HG02852 (cell line): ENCODE data around the gene PHLDB1.

Source experiments
- ATAC-seq: cut with Tn5 transposase; IDR thresholded peaks from one replicate; pipeline ENCODE4 v1.9.1; 2021; ENCODE audit warnings: mild to moderate bottlenecking, moderate library complexity; ENCODE audit not compliant: unreplicated experiment

The PHLDB1 gene

GRCh38 chr11:118621784-118622375 lies 14.5 kb downstream of the PHLDB1 start:
- ATAC-seq: no peak

GRCh38 chr11:118622376-118623268 lies 15.2 kb downstream of the PHLDB1 start:
- no peak for ATAC-seq

DNA sequence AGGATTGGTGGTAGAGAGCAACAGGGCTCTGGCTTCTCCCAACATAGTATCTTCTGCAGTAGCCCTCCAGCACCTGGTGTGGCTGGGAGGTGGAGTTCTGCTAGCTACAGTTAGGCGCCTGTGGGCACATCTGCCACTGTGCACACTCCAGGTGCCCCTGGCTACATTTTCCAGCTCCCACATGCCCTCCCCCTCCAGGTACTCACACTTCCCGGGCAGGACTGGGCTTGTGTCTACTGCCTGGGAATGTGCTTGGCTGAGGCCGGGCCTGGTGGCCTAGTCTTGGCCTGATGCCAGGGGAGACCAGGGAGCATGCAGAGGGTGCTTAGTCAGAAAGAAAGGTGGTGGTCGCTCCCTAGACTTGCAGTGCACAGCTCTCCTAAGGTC lies 15.8 kb downstream of the PHLDB1 start:
- no peak for ATAC-seq

DNA sequence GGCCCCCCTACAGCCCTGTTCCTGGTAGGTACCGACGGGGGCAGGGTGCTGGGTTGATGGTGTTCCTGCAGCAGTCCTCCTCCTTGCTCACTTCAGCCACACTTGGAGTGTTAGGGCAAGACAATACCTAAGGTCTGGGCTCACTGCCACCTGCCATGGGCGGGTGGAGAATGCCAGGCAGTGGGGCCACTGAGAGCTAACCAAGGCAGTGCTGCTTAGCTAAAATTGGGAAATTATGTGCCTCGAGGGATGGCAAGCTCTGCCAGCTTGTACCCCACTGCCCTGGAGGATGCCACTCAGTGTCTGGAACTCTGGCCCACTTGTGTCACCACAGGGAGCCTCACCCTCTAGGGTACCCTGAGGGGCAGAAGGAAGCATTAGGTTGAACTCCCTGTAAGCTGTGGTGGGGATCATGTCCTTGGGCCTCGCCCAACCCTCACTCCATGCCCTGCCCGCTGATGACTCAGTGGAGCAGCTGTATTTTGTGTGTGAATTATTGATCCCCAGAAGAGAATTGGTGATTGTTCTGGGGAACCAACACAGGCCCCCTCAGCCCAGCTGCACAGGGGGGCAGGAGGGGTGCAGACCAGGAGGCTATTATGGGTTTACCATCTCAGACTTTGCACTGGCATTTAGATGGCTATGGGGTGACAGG lies 17.7 kb downstream of the PHLDB1 start:
- ATAC-seq: no peak

- ATAC-seq: no peak
These were observed 18.6 kb downstream of the PHLDB1 start for GRCh38 chr11:118625976-118626375.

DNA sequence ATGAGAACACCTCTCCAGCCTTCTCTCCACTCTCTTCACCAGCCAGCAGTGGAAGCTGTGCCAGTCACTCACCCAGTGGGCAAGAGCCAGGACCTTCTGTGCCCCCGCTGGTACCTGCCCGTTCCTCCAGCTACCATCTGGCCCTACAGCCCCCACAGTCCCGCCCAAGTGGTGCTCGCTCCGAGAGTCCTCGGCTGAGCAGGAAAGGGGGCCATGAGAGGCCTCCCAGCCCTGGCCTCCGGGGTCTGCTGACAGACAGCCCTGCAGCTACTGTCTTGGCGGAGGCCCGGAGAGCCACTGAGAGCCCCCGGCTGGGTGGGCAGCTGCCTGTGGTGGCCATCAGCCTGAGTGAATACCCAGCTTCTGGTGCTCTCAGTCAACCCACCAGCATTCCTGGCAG lies 20.2 kb downstream of the PHLDB1 start:
- no peak for ATAC-seq

GRCh38 chr11:118628031-118628430 lies 20.6 kb downstream of the PHLDB1 start:
- ATAC-seq: no peak

DNA sequence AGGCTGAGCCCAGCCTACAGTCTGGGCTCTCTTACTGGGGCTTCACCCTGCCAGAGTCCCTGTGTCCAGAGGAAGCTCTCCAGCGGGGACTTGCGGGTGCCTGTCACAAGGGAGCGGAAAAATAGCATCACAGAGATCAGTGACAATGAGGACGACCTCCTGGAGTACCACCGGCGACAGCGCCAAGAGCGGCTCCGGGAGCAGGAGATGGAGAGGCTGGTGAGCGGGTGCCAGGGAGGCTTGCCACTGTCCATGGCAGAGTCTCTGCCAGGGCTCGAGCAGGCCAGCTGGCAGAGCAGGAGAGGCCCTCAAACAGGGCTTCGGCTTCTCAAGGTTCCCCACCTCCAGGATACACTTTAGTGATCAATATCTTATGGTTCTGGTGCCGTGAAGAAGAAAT lies 21.0 kb downstream of the PHLDB1 start:
- no peak for ATAC-seq

DNA sequence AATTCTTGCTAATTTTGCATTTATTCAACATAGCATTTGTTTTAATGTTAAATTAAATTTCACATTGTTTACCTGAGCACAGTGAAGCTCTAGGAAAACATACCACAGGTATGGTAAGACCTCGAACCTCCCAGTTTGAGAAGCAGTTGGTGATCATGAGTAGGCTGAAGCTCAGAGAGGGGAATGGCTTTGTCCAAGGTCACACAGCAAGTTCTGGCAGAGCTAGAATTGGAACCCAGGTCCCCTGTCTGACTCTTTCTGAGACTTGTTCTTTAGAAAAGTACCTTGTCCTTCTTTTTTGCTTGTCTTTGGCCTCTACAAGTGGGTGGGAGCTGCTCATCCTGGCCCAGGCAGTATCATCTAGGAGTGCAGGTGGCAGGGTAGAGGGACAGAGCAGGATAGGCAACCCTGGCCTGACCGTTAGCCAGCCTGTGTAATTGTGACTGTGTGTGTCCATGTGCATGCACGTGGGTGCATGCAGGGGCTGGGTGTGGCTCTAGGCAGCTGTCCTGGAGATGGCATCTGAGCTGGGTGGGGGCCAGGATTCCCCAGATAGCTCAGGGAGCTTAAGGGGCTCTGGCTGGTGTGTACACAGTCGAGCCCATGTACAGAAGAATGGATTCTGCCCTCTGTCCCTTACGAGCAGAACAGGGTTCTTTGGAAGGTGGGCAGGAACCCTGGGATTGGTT lies 21.6 kb downstream of the PHLDB1 start:
- ATAC-seq: no peak

GRCh38 chr11:118629761-118630661 lies 22.6 kb downstream of the PHLDB1 start:
- ATAC-seq: no peak

DNA sequence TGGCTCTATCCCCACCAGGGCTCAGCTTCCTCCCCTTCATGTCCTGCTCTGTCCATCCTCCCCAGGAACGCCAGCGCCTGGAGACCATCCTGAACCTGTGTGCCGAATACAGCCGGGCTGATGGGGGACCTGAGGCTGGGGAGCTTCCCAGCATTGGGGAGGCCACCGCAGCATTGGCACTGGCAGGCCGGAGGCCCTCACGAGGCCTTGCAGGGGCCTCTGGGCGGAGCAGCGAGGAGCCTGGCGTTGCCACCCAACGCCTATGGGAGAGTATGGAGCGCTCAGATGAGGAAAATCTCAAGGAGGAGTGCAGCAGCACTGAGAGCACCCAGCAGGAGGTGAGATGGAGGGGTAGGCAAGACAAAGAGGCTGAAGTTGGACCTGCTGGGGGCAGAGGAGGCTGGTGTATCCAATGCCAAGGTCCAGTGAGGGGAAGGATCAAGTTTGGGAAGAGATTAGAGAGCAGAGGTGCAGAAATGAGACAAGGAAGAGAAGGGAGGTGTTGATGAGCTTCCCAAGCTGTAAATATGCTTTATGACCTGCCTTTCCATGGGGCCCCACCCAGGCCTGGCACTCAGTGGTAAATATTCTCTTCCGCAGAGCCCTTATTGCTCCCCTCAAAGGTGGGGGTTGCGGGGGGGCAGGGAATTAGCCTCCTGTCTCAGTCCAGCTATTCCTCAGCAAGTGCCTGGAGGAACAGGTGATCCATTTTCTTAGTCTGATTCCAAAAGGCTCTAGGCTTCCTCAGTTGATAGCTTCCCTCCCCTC lies 23.9 kb downstream of the PHLDB1 start:
- no peak for ATAC-seq

GRCh38 chr11:118632577-118633318 lies 25.3 kb downstream of the PHLDB1 start:
- ATAC-seq: no peak

DNA sequence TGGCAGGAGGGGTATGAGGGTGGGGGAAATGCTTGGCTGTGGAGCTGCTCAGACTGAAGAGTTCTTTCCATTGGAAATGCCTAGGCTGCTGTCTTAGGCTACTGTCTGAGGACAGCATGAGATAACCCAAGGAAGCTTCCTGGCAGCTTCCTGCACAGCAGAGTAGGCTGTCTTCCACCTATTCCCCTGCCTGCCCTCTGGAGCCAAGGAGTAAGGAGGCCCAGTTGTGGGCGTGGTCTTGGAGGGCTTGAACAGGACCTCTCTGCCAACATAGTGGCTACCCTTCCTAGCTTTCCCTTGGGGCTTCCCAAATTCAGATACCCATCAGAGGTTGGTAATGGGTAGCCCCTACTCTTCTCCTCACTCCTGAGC lies 25.9 kb downstream of the PHLDB1 start:
- ATAC-seq: no peak

DNA sequence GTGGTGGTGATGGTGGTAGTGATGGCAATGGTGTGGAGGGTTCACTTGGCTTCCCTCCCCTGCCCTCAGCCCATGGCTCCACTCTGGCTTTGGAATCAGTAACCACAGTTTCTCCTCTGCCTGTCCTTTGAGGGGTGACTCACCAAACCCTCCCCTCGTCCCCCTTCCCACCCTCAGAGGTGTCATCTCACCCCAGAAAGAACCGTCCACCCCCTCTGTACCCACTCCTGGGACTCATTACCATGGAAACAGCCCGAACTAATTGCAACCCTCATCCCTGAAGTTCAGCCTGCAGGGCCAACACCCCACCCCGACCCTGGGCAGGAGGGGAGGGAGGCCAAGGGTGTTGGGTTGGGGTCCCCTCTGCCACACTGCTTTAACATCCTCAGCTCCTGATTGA lies 26.6 kb downstream of the PHLDB1 start:
- no peak for ATAC-seq

DNA sequence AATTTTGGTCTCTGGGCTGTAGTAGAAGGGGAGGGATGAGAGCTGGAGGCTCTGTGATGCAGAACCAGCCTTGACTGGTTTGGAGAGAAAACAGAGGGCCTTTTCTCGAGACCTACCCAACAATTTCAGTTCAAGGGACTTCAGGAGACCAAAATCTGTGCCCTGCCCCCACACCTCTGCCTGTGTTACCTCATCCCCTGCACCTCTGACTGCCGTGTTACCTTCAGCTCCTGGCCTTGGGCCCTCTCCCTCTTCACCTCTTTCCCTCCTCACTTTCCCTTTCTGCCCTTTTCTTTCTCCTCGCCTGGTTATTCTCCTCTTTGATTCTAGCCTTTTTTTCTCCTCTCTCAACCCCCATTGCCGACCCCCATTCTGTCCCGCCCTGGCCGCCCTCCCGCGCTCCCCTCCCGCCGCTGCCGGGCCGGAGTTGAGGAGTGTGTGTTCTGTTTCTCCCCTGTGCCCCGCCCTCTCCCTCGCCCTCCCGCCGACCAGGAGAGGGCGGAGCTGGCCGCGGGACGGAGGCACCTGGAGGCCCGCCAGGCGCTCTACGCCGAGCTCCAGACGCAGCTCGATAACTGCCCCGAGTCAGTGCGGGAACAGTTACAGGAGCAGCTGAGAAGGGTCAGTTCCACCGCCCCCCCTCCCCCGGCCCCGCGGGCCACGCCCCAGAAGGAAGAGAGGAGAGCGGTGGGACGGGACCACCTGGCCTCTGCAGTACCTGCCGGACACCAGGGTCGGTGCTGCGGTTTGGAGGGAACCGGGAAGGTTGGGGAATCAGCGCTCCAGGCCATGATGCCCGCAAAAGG lies 27.2 kb downstream of the PHLDB1 start:
- no peak for ATAC-seq

- ATAC-seq: no peak
These were observed 27.8 kb downstream of the PHLDB1 start for GRCh38 chr11:118635237-118635591.

GRCh38 chr11:118635642-118636041 lies 28.2 kb downstream of the PHLDB1 start:
- ATAC-seq: no peak

DNA sequence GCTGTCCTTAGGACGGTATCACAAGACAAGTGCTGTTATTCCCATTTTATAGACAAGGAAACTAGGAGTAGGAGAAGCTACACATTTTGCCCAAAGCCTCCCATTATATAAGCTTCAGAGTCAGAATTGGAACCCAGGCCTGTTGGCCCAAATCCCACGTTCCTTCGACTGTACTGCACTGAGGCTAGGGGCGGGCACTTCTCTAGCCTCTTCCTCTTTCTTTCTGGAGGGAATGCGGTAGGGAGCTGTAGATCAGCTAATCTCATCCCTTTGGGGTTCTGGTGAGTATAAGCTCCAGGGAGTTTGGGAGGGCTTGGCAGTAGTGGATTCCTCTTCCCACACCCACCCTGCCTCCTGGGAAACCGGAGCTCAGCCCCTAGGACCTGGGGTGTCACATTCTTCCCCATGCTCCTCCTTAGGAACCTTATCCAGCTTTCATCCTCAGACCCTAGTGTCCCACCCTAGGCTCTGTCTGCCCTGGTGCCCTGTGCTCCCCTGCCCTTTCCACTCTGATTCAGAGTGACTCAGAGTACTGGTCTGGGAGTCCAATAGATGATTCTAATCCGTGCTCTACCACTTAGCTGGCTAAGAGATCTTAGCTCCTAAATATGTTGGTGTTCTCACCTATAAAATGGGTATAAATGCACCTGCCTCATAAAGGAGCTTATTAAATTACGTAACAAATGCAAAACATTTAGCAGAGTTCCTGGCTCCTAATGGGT lies 29.3 kb downstream of the PHLDB1 start:
- ATAC-seq: no peak
